Heart left ventricle (tissue), 16 donors: ENCODE measurements around the gene ZNF821. TPM values are rescaled to one million over a fixed set of nuclear protein-coding genes. Genes with fewer than 3 reads are reported as not detected.

ENCODE experiments used
- ATAC-seq, 4 donors: fragments of 200-7000 bp; cut with Tn5 transposase; one replicate each; pipeline ENCODE4 v1.9.1; 2020 to 2022; ENCODE audit warnings: moderate library complexity in 4 of 4, mild to moderate bottlenecking in 3 of 4, moderate number of reproducible peaks in 1 of 4
- DNase-seq, 5 donors: peaks; one replicate each; pipeline ENCODE4 v3.0.0-alpha.2; 2020
- H3K27ac ChIP-seq, 12 donors: fragments of 200-600 bp; sonication (generic) in 4 of 12; one replicate each; pipeline versions ENCODE4 v1.5.0 to v1.8.0; 2016 to 2022; ENCODE audit warnings: mild to moderate bottlenecking in 2 of 12
- H3K27me3 ChIP-seq, 9 donors: fragments of 200-600 bp; sonication (generic) in 2 of 9; one replicate each; pipeline versions ENCODE4 v1.5.1 to v1.8.0; 2016 to 2022; ENCODE audit warnings: mild to moderate bottlenecking in 3 of 9
- H3K36me3 ChIP-seq, 9 donors: fragments of 200-600 bp; sonication (generic) in 2 of 9; one replicate each; pipeline versions ENCODE4 v1.5.0 to v1.8.0; 2018 to 2022; ENCODE audit warnings: mild to moderate bottlenecking in 2 of 9
- H3K4me1 ChIP-seq, 12 donors: fragments of 200-600 bp; sonication (generic) in 4 of 12; one replicate each; pipeline versions ENCODE4 v1.5.0 to v1.8.0; 2016 to 2022; ENCODE audit warnings: mild to moderate bottlenecking in 3 of 12
- H3K4me3 ChIP-seq, 12 donors: fragments of 200-600 bp; sonication (generic) in 4 of 12; one replicate each; pipeline versions ENCODE4 v1.5.0 to v1.8.0; 2017 to 2022; ENCODE audit warnings: mild to moderate bottlenecking in 9 of 12, moderate library complexity in 4 of 12
- H3K9me3 ChIP-seq, 12 donors: fragments of 200-600 bp; sonication (generic) in 4 of 12; one replicate each; pipeline versions ENCODE4 v1.5.0 to v1.8.0; 2016 to 2022; ENCODE audit warnings: mild to moderate bottlenecking in 1 of 12
- CTCF ChIP-seq, 12 donors: fragments of 200-600 bp; sonication (generic) in 4 of 12; IDR thresholded peaks; one replicate each; pipeline versions ENCODE4 v1.5.0 to v1.8.0; 2018 to 2022; ENCODE audit warnings: antibody characterized with exemption in 12 of 12, mild to moderate bottlenecking in 5 of 12
- POLR2A ChIP-seq, 2 donors: fragments of 450-650 bp; IDR thresholded peaks; one replicate each; pipeline ENCODE4 v1.6.1; 2017; ENCODE audit warnings: antibody characterized with exemption in 2 of 2, mild to moderate bottlenecking in 2 of 2, moderate library complexity in 2 of 2
- WGBS, 4 donors: extraction: QIAGEN DNeasy Blood & Tissue Kit in 2 of 4; methylation state at CpG; one replicate each; pipeline versions ENCODE4 v1.1.5 to v1.1.7; 2013 to 2018; 5-methylcytosine and 5-hydroxymethylcytosine counted together
- intact Hi-C, 10 donors: fragments of 100-400 bp; cut with DNase I; formaldehyde crosslinking; loops; one replicate each; pipeline versions ENCODE4 v1.11.1 to v1.14.2; 2022
- long read RNA-seq, 3 donors: library from polyadenylated mRNA; unstranded; transcript quantifications; one replicate each; pipeline ENCODE4 v2.0.0, GENCODE V29; 2020 to 2021
- polyA plus RNA-seq, 2 donors: library from polyadenylated mRNA; stranded (reverse); fragments of 200-250 nt; gene quantifications; one replicate each; pipeline ENCODE4 v1.2.3, GENCODE V29; 2013
- total RNA-seq, 9 donors: library from RNA; depleted of rRNA in 2 of 9; stranded (reverse); fragments of >200 nt in 2 of 9; fragmentation: NEBNext Ultra II Directional in 3 of 9; extraction: Animal tissue kit (Norgen Biotek cat#: 25700) in 3 of 9; gene quantifications; one replicate each; pipeline versions ENCODE4 v1.1.0 to v1.2.4, GENCODE V29; 2016 to 2023
- donor health status: ischemic (EF 13 %, LVEDD 7.1; RV severe dilation, severe dysfunction).
- donor health status: healthy with polysubstance abuse.
- donor health status: DM: no; HTN: yes; CAD: no.
- donor health status: DM: no; HTN: no; CAD: no.
- donor health status: ischemic (EF 25% LVEDD 6.9; RV normal size, moderate dysfunction).
- donor health status: ischemic (EF 25% LVEDD 5.7; RV mildly dilated, moderate dysfunction).
- donor health status: healthy.
- donor health status: DM: yes; HTN: yes; CAD: no.
- donor health status: ischemic (EF 35%, LVEDD 5.7; RV mildly dilated, moderate dysfunction).
- donor health status: nonischemic (EF 11% LVEDD 7.7; RV severe dilation, severe dysfunction).
- donor health status: DM: yes; HTN: yes; CAD: no.
- donor health status: PGD.
- donor health status: ischemic (EF 29% LVEDD 5.4; RV normal size, mild dysfunction).
- donor health status: nonischemic (EF 23%, LVEDD 6.1; RV moderate dilation, normal function).

Gene ZNF821
- total RNA-seq, result 1 to 10 TPM; 2.3 to 5.7 (median 3.9) TPM
- 1 to 10 TPM; 2.3 to 3.9 TPM for polyA plus RNA-seq
- long read RNA-seq, donor 1, partial matches to known transcripts, result 0 of 4 reads
- long read RNA-seq, donor 1, other reads (novel, unspliced or antisense), result 3 of 4 reads
- long read RNA-seq, donor 2, transcript ZNF821-202 (8 exons, 2,000 nt), result major isoform, 10 of 42 reads
- long read RNA-seq, donor 2, partial matches to known transcripts, result 1 of 42 reads
- long read RNA-seq, donor 2, other reads (novel, unspliced or antisense), result 27 of 42 reads
- long read RNA-seq, donor 3, partial matches to known transcripts, result 0 of 9 reads
- long read RNA-seq, donor 3, other reads (novel, unspliced or antisense), result 6 of 9 reads

- Histone ChIP-seq H3K27ac (peak within 1 kb of the TSS; percentile 72 to 96 (median 90)), H3K4me1 (peaks cover 0 to 45% (median 11%) of the 10 kb centered on the region in 12 donors), H3K4me3 (peak within 1 kb of the TSS; percentile 67 to 100 (median 94)), H3K9me3 (no peaks in the 10 kb centered on the region), H3K36me3 (peaks cover 0 to 27% (median 16%) of the 10 kb centered on the region in 9 donors), H3K27me3 (no peaks in the 10 kb centered on the region)
- TF ChIP-seq CTCF (IDR thresholded peaks at IDR 0.05) (peak in 11 of 12 donors; percentile 7 to 70 (median 40)), POLR2A (IDR thresholded peaks at IDR 0.05) (peak in 1 of 2 donors; percentile 46)
- ATAC-seq (peak; percentile 71 to 94 (median 90)), DNase-seq (peak; percentile 81 to 90 (median 82))
- intact Hi-C loops, result loop anchor here in 9 of 10 donors (1.0 to 10.0 kb wide), 7 partner anchors 10 to 79 kb away; partner anchors contain the start of genes ATXN1L (in 2 of the 9) and AP1G1 (in 1 of the 9)
- WGBS, 4 donors, result 0 to 1% (median 1%) methylated on average over 23 to 85 of the region's 85 CpGs
Measured at GRCh38 chr16:71883849-71884638, at the start of gene ZNF821. Gene ZNF821, minus strand, starts transcription at chr16:71884182. Its CDS starts 4,236 bp downstream, at chr16:71879946.

- WGBS, 4 donors, result 44 to 91% (median 66%) methylated on average over 1 of the region's 1 CpG
- intact Hi-C loops, result loop anchor here in 2 of 10 donors (5.0 kb wide), 1 partner anchor 51 kb away; the partner anchor contains the start of gene ZNF821 (in 2 of the 2)
- H3K4me1 ChIP-seq, result peaks cover 7 to 55% (median 35%) of the 10 kb centered on the region in 12 donors
Measured at GRCh38 chr16:71933017-71933416, 49.0 kb upstream of the ZNF821 start.

GRCh38 chr16:71931599-71931998, 47.6 kb upstream of the ZNF821 start:
- intact Hi-C loops, result loop anchor here in 2 of 10 donors (5.0 kb wide), 1 partner anchor 49 kb away; the partner anchor contains the start of gene ZNF821 (in 2 of the 2)
- 90 to 95% (median 93%) methylated on average over 6 of the region's 6 CpGs for WGBS, 4 donors
- ATAC-seq (no peak), DNase-seq (no peak)
- TF ChIP-seq CTCF (IDR thresholded peaks at IDR 0.05) (no peak), POLR2A (IDR thresholded peaks at IDR 0.05) (no peak)
- Histone ChIP-seq H3K9me3 (no peaks in the 10 kb centered on the region), H3K4me3 (no peak overlapping the region), H3K27ac (no peak overlapping the region), H3K4me1 (peaks cover 16 to 69% (median 48%) of the 10 kb centered on the region in 12 donors), H3K27me3 (no peaks in the 10 kb centered on the region), H3K36me3 (peaks cover 0 to 83% (median 50%) of the 10 kb centered on the region in 9 donors)

More at GRCh38 chr16:71933017-71933416, 49.0 kb upstream of the ZNF821 start:
- no peak for TF ChIP-seq POLR2A (IDR thresholded peaks at IDR 0.05)
- ATAC-seq, result no peak
- Histone ChIP-seq H3K27ac (no peak overlapping the region), H3K36me3 (peaks cover 0 to 69% (median 43%) of the 10 kb centered on the region in 9 donors), H3K9me3 (no peaks in the 10 kb centered on the region), H3K27me3 (no peaks in the 10 kb centered on the region), H3K4me3 (no peak overlapping the region)
- no peak for DNase-seq

GRCh38 chr16:71931001-71931400, 47.0 kb upstream of the ZNF821 start:
- WGBS, 4 donors, result 87 to 92% (median 89%) methylated on average over 2 of the region's 2 CpGs
- H3K36me3 ChIP-seq, result peaks cover 0 to 89% (median 56%) of the 10 kb centered on the region in 9 donors
- H3K27ac ChIP-seq, result peak overlapping the region in 1 of 12 donors; percentile 0
- intact Hi-C loops, result loop anchor here in 2 of 10 donors (5.0 kb wide), 1 partner anchor 49 kb away; the partner anchor contains the start of gene ZNF821 (in 2 of the 2)
- H3K9me3 ChIP-seq, result no peaks in the 10 kb centered on the region
- DNase-seq (no peak), ATAC-seq (no peak)
- H3K4me1 ChIP-seq, result peaks cover 16 to 75% (median 54%) of the 10 kb centered on the region in 12 donors
- TF ChIP-seq CTCF (IDR thresholded peaks at IDR 0.05), result no peak
- TF ChIP-seq POLR2A (IDR thresholded peaks at IDR 0.05), result no peak
- H3K27me3 ChIP-seq, result no peaks in the 10 kb centered on the region
- H3K4me3 ChIP-seq, result no peak overlapping the region
